GM15510 (cell line): Measurements from ENCODE around the gene AGPAT3.
A peak's percentile ranks its signal among the peaks of the same experiment; 100 is the strongest.

ENCODE experiments used
- POLR2A ChIP-seq: IDR thresholded peaks from 3 replicates; pipeline ENCODE4 v1.6.1; 2011; ENCODE audit warnings: borderline replicate concordance; ENCODE audit not compliant: insufficient read length; ENCODE audit errors: extremely low read depth

AGPAT3 gene

GRCh38 chr21:44011579-44012473 is 146.8 kb downstream of the AGPAT3 start, which contains the start of gene TRAPPC10:
TSS of gene TRAPPC10 (plus strand) at chr21:44012309. CDS start at chr21:44012494, 185 bp downstream.
- TF ChIP-seq POLR2A: peak; percentile 86

- no peak for TF ChIP-seq POLR2A
Measured at GRCh38 chr21:44012474-44013379, 147.7 kb downstream of the AGPAT3 start.

- no peak for TF ChIP-seq POLR2A
Measured at GRCh38 chr21:44013380-44014088, 148.5 kb downstream of the AGPAT3 start.

GRCh38 chr21:44017601-44018000 is 152.6 kb downstream of the AGPAT3 start:
- no peak for TF ChIP-seq POLR2A

- TF ChIP-seq POLR2A: no peak
Measured at GRCh38 chr21:44018127-44018526, 153.1 kb downstream of the AGPAT3 start.

GRCh38 chr21:44018813-44019567 is 154.0 kb downstream of the AGPAT3 start:
- TF ChIP-seq POLR2A: no peak

- TF ChIP-seq POLR2A: no peak
Measured at GRCh38 chr21:44019568-44019958, 154.5 kb downstream of the AGPAT3 start.

GRCh38 chr21:44020551-44020950 is 155.5 kb downstream of the AGPAT3 start:
- TF ChIP-seq POLR2A: no peak

DNA sequence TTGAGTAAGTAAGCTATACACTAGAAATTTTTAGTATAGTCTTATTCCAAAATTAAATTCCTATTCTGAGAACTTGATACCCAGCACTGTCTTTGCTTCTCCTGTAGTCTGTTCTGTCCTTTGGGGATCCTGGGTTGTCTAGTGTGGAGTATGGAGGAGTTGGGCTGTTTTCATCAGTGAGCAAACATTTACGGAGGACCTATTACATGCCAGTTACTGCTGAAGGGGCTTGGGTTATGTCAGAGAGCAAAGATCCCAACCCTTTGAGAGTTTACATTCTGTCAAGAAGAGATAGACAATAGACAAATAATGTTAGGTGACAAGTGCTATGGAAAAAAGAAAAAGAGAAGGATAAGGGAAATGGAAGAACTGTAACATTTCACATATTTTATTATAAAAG is 156.0 kb downstream of the AGPAT3 start:
- TF ChIP-seq POLR2A: no peak

DNA sequence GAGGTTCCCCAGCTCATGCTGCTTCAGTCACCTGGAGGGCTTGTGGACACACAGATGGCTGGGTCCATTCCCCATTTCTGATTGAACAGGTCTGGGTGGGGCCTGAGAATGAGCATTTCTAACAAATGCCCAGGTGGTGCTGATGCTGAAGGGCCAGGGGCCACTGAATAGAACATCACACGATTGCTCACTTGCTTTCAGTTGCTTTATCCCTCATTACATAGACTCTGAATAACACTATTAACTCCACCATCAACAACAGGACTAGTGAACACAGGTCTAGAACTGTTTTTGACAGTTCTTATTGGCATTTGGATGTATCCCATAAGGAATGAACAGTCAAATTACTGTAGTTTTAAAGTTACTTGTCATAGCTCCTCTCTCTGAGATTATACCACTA is 159.2 kb downstream of the AGPAT3 start:
- TF ChIP-seq POLR2A: no peak

DNA sequence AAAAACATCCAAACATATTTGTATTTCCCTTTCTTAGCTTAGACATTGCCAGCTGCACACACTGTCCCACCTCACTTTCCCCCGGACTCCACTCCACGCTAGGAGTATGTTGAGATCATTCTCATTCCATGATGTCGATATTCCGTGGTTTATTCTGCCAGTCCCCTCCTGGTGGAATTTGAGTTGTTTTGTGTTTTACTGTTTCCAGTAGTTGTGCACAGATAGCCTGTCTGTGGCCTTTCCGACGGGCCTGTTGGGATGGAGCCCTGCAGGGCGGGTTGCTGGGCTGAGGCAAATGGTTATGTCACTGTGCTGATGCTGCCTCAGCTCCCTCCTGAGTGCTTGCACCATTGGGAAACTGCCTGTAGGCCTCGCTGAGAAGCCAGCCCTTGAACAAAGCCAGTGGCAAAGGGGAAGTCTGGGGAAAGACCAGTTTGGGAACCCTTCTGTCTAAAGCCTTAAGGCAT is 159.9 kb downstream of the AGPAT3 start:
- TF ChIP-seq POLR2A: no peak

- TF ChIP-seq POLR2A: no peak
Measured at GRCh38 chr21:44027607-44028286, 162.7 kb downstream of the AGPAT3 start.

- no peak for TF ChIP-seq POLR2A
Measured at GRCh38 chr21:44028287-44028659, 163.2 kb downstream of the AGPAT3 start.
